GM18499 (cell line): ENCODE results near the gene LHFPL6.

ENCODE experiments used
- ATAC-seq: cut with Tn5 transposase; IDR thresholded peaks from one replicate; pipeline ENCODE4 v1.9.1; 2021; ENCODE audit warnings: moderate number of reproducible peaks; ENCODE audit not compliant: insufficient read depth, unreplicated experiment

LHFPL6 gene

DNA sequence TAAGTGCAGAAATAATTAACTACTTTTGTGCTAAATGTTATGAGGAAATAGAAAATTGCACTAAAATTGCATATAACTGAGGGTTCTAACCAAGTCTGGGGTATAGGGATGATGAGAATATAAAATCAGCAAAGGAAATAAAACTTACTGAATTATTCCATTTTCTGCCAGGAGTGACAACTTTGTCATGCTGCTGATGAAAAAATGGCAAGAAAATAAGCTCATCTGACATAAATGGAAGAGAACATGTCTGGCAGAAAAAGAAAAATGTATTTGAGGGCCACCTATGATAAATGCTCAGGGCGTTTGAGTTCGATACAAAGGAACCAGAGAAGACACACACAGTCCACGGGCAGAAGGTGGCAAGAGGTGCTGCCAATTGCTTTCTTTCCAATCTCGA, 78.2 kb downstream of the LHFPL6 start:
- no peak for ATAC-seq

DNA sequence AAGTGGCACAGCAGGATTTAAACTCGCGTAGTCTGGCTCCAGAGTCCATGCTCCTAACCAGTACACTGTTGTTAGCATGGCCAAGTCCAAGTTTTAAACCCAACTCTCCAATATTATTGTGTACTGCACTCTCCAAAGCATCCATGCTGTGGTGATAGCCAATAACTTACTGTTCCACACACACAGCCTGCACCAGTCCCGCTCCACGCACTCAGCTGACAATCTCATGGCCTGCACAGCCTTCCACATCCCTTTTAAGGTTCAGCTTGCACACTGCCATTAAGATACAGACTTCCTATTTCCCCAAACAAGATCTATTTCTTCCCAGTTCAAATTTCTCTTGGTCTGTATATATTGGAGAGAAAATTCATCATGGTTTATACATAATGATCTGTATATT, 80.7 kb downstream of the LHFPL6 start:
- ATAC-seq: no peak

DNA sequence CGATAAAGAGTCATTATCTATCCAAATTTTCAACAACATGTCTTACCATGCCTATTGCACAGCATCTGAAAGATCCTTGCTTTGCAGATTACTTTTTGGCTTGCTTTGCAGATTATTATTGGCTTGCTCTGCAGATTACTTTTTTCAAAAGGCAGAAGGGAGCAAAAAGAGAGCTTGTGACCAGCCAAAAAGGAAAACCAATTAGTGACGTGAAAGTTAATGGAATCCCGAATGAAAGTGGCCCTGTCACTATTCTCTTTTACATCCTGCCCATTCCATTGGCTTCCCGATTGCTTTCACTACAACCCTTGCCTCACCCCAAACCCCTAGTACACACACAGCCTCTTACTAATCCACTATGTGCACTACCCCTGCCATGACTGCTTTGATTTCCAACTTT, 81.3 kb downstream of the LHFPL6 start:
- no peak for ATAC-seq

- ATAC-seq: no peak
These were observed 86.9 kb downstream of the LHFPL6 start for GRCh38 chr13:39516096-39516495.

GRCh38 chr13:39515224-39515714, 87.7 kb downstream of the LHFPL6 start:
- no peak for ATAC-seq

GRCh38 chr13:39512687-39513086, 90.3 kb downstream of the LHFPL6 start:
- ATAC-seq: no peak

GRCh38 chr13:39510316-39510695, 92.7 kb downstream of the LHFPL6 start:
- ATAC-seq: no peak

DNA sequence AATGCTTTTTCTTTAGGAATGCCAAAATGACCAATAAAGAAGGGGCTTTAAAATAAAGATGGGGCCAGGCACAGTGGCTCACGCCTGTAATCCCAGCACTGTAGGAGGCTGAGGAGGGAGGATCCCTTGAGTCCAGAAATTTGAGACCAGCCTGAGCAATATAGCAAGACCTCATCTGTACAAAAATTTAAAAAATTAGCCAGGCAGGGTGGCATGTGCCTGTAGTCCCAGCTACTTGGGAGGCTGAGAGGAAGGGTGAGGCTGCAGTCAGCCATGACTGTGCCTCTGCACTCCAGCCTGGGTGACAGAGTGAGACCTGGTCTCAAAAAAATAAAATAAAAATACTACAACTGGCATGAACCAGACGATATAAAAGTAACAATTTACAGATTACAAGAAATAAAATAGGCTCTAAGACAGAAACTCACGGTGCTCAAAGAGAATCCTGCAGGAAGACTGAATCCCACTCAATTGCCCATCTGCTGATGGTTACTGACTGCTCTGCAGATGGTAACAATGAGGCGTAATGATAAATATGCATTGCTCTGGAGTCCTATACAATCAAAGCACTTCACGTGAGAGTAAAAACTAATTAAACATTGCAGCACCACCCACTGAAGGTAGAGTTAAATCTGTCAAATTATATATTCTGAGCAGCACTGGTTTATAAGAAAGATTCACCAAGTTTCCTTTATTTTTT, 93.2 kb downstream of the LHFPL6 start:
- no peak for ATAC-seq

DNA sequence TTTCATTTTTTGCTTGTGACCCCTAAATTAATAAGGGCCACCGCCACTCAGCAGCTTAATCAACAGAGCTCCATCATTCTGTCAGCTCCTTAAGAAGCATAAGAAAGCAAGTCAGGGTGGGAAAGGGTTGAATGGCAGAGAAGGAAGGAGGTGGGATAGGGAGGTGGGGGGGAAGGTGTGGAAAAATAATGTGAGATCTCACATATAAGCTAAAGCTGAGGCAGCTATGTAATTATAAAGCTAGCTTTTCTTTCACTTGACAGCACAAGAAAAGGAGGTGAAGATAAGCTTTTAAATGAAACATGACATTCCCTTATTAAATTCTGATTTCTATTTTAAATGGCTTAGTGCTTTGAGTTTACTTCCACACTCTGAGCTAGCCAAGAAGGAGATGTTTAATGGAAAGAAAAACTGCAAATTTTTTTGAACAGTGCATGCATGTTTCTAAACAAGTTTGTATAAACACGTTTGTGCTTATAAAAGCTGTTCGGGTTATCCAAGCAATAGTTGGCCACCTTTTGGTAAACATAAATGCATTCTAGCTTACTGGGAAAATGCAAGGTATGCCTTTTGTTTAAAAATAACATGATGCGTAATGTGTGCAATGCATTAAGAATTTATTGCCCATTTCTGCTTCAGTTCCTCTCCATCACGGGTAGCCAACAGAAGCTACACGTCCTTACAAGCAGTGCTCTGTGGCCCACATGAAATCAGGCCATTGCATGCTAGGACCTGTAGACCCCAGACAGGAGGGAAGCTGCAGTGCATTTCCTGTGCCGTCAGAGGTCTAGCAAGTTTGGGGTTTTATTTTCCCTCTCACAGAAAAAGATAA, 96.2 kb downstream of the LHFPL6 start:
- no peak for ATAC-seq

GRCh38 chr13:39505151-39505550, 97.8 kb downstream of the LHFPL6 start:
- ATAC-seq: no peak

- no peak for ATAC-seq
These were observed 99.9 kb downstream of the LHFPL6 start for GRCh38 chr13:39503048-39503447.

- no peak for ATAC-seq
These were observed 101.2 kb downstream of the LHFPL6 start for GRCh38 chr13:39501702-39502324.

GRCh38 chr13:39499604-39500003, 103.4 kb downstream of the LHFPL6 start:
- ATAC-seq: no peak

DNA sequence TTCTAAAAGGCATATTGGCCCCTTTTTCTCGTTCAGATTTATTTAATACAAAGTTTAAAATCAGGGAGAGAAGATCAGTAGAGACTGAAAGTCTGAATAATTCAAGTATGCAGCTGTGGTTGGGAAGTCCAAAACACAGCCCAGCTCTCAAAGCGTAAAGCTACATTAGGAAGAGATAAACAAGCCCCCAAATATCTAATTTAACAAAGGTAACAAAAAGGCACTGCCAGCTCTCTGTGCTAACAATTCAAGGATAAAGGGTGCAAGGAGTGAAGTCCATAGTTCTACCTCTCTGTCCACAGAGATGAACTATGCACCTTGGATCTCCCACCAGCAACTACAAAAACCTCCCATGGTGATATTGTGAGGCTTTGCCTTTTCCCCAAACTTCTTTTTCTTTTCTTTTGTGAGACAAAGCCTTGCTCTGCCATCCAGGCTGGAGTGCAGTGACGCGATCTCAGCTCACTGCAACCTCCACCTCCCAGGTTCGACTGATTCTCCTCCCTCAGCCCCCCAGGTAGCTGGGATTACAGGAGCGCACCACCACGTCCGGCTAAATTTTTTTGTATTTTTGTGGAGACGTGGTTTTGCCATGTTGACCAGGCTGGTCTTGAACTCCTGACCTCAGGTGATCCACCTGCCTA, 104.4 kb downstream of the LHFPL6 start:
- ATAC-seq: no peak

GRCh38 chr13:39496506-39496905, 106.5 kb downstream of the LHFPL6 start:
- no peak for ATAC-seq

DNA sequence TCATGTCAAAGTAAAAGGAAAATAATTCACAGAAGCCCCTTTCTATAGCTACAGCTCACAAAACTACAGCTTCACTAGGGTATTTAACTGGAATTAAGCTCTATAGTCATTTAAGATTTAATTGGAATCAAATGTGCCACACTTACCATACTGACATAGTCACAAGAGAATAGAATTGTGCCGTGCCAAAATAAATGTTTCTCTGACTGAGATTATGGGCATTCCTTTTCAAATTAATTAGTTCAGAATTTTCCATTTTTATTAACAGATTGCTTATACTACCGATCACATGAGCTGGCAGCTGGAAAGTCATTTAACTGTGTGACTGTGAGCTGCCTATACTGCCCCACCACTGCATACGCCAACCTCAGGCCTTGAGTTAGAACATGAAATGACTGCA, 108.4 kb downstream of the LHFPL6 start:
- ATAC-seq: no peak

- ATAC-seq: no peak
These were observed 109.0 kb downstream of the LHFPL6 start for GRCh38 chr13:39494006-39494405.

DNA sequence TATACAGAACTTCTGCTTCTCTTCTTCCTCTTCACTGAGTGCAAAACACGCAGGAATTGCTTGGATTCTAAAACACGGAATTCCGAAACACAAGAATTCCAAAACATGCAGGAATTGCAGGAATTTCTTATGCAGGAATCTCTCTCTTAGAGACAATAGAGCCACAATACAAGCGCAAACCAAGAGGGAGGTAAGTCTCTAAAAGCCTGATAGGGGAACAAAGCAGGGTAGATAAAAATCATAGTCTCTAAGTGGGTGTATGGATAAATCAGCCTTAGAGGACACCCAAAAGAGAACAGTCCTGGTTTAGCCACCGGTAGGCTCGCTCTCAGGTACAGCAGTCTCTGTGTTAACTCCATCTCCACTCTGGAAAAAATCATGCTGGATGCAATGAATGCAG, 112.9 kb downstream of the LHFPL6 start:
- no peak for ATAC-seq

- ATAC-seq: no peak
These were observed 116.2 kb downstream of the LHFPL6 start for GRCh38 chr13:39486758-39487157.

DNA sequence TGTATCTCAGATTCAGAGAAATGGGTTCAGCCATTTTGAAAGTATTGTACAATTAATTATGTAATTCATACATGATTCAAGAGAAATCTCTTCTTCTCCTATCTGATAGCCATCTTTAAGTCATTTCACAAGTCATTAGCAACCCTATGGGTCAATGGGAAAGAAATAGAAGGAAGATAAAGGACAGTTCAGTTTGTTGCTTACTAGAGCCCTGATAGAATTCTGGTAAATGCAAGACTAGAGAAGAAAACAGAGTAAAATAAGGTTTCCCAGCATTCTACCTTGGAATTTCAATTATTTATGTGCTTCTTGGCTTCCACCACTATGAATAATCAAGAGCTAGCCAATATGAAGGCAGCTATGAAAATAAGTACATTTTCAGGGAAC, 117.7 kb downstream of the LHFPL6 start:
- ATAC-seq: no peak
